Stimulated activated CD8-positive, alpha-beta memory T cell treated with anti-CD3 and anti-CD28 coated beads, Interleukin-4, amount 100 ng/mL, for 48 hours (primary cell): ENCODE measurements around the gene KCNJ6.

Experiments
- DNase-seq: peaks from one replicate; pipeline ENCODE4 v3.0.0-alpha.2; 2020

Gene KCNJ6

GRCh38 chr21:37808261-37808660, 108.0 kb downstream of the KCNJ6 start:
- DNase-seq = no peak

- no peak for DNase-seq
Observed at GRCh38 chr21:37805266-37805665, 111.0 kb downstream of the KCNJ6 start.

- DNase-seq = no peak
Observed at GRCh38 chr21:37804001-37804400, 112.3 kb downstream of the KCNJ6 start.

GRCh38 chr21:37803101-37803651, 113.1 kb downstream of the KCNJ6 start:
- no peak for DNase-seq

DNA sequence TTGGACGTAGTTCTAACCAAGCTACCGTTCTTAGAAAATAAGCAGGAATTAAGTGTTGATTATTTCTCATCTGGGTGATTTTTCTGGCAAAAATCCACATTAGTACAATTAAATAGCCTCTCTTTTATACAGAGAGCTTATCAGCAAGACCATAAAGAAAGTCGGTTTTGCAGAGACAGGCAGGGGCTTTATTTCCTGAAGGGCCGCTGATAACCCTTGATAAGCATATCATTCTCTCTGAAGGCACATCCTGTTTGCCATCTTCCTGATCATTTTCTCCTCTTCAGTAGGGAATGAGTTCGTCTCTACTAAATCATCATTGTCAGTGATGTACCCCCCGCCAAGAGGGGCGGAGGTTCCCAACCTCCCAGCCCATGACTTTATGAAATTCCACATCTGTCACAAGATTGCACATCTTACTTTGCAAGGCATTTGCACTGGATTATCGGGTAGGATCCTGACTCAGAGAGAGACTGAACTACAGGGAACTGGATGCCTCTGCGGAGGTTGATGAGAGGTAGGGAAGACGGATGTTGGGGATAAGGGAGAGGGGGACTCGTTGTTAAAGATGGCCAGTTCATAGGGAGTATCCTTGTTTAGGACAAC, 115.7 kb downstream of the KCNJ6 start:
- no peak for DNase-seq

GRCh38 chr21:37800057-37800455, 116.2 kb downstream of the KCNJ6 start:
- no peak for DNase-seq

DNA sequence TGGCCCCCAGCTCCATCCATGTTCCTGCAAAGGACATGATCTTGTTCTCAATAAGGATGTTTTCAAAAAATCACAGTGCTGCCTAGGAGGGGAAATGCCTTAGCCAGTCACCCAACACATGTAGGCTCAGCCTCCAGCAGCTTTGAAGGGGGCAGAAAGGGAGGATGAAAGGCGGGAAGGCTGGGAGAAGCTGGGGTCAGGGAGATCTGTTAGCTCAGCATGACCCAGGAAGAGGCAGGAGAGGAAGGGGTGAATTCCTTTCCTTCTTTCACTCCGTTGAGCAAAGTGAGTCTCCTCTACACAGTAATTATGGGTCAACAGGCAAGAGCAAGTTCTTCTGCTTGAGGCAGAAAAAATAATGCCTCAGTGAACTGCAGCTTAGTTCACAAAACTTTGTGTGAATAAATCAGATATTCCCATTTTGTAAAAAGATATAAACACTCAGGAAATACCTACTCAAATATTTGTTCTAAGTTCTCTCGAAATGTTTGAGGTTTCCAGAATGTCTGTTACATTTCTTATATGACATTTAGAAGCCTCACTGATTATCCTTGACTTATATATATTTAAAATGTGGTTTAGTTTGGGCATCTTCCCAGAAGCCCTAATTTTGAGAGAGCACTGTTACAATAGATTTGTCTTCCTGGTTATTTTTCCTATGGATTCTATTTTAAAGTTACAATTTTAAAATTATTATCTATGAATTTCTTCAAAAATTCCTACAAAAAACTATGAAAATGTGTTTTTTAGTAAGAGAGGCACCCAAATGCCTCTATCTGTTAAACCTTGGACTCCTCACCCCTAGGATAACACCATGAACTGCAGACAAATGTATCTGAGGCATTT, 116.8 kb downstream of the KCNJ6 start:
- DNase-seq = no peak

DNA sequence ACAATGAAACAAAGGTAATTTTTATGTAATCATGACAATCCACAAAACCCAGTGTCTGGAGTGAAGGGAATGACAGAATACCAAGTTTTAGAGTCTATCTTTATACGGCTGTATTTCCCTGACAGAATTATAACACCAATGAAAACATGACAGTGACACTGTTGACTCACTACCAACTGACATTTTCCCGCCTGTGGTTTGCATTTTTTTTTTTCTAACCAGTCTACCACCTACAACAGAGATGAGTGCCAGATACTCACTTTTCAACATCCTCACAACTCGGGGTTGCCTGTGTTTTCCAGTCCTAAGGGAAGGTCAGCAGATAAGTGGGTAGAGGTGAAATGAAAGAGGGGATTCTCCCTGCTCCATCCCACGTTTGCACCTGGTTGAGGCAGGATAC, 118.9 kb downstream of the KCNJ6 start:
- DNase-seq = no peak

DNA sequence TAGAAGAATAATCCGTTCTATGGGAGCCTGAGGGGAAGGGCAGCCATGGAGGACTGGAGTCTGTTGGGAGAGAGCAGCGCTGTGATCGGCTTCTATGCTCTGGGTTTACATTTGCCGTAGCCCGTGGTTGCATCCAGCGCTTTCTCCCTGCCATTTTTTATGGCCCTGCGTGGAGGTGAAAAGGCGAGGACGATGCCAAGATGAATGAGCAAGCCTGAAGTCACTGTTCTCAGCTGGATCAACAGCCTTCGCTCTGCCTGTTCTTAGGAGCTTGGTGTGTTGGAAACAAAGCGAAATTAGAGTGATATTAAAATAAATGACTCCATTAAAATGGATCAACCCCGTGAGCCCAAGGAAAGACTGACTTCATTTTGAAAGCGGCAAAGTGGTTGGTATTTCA, 120.2 kb downstream of the KCNJ6 start:
- DNase-seq = no peak

DNA sequence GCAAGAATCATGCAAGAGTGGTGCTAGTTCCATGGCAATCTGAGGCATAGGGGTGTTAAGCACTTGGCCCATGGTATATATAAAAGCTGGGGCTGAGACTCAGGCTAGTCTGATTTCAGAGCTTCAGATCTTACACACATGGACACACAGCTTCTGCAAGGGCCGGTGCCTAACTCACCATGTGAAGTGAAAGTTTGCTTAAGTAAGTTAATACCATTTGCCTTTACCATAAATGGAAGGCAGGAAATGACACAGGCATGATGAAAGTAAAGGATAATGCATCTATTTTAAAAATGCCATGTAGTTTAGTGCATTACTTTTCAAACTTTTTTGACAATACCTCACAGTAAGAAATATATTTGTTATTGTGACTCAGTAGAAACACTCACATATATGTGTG, 122.6 kb downstream of the KCNJ6 start:
- DNase-seq = no peak

GRCh38 chr21:37792046-37792445, 124.2 kb downstream of the KCNJ6 start:
- no peak for DNase-seq

GRCh38 chr21:37790905-37791304, 125.4 kb downstream of the KCNJ6 start:
- no peak for DNase-seq

- DNase-seq = no peak
Observed at GRCh38 chr21:37788503-37788902, 127.8 kb downstream of the KCNJ6 start.

DNA sequence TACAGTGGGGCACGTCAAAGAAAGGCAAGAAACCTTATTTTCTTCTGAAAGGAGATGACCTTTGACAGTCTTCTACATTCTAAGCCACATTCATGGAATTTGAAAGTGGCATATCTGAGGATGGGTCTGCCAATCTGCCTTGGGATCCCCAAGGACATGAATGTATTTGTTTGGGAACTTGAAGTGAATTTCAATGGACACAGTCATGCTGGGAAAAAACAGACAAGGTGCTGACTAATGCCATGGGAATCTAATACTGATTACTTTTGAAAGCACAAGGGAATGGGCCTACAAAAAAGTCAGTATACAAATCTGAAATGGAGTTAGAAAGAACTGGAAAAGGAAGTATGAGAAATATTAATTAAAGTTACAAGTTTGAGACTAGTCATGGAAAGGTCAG, 128.8 kb downstream of the KCNJ6 start:
- no peak for DNase-seq

GRCh38 chr21:37784591-37785318, 131.5 kb downstream of the KCNJ6 start:
- DNase-seq = no peak

DNA sequence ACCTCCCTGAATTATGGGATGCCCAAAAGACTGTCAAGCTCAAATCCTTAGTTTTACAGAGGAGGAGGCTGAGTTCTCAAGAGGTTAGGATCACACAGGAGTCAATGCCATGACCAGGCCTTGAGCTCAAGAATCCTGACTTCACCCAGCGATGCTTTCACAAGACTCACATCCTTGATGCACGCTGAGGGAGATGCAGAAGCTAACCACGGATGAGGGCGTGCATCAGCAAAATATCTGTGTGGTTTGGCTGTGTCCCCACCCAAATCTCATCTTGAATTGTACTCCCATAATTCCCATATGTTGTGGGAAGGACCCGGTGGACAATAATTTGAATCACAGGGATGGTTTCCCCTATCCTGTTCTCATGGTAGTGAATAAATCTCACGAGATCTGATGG, 133.2 kb downstream of the KCNJ6 start:
- no peak for DNase-seq

- no peak for DNase-seq
Observed at GRCh38 chr21:37780991-37781983, 135.0 kb downstream of the KCNJ6 start.

DNA sequence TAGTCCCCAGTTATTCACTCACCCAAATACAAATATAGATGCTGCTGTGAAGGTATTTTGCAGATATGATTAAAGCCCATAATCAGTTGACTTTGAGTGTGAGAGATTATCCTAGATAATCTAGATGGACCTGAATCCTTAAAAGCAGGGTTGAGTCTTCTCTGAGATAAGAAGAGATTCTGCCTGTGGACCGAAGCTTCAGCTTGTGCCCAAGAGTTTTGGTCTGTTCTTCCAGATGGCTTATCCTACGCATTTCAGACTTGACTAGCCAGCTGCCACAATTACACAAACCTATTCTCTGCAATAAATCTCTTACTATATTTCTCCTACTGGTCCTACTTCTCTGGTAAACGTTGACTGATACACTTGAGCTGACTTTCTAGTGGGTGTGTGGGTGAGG, 145.1 kb downstream of the KCNJ6 start:
- no peak for DNase-seq

DNA sequence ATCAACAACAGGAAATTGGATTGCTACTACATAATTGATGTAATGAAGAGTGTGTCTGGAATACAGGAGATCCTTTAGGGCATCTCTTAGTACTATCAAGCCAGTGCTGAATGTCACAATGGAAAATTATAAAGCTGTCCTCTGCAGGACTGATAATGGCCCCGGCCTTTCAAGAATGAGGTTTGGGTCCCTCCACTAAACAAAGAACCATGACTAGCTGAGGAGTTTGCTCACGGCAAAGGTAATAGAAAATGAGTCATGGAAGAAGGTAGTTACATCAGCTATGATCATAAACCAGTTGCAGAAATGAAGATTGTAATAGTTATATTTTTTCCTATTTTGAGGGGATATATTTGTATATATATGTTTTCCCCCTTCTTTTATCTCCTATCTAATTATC, 145.8 kb downstream of the KCNJ6 start:
- no peak for DNase-seq

- no peak for DNase-seq
Observed at GRCh38 chr21:37769656-37770055, 146.6 kb downstream of the KCNJ6 start.

DNA sequence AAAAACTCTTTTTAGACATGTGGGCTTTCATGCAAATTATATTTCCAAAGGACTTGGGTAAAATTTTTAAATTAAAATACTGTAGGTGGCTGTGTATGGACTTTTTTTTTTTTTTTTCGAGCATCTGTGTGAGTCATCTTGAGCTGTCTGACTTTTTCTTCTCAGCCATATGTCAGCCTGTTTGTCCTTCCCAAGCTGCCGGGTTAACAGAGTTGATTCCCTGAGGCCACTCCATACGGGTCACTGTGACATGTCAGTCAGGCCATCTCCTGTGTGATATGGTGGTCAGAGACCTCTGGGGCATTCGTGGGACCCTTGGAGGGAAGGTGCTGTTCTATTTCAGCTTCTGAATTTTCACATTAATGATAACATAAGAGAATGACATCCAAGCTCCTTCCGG, 148.3 kb downstream of the KCNJ6 start:
- no peak for DNase-seq

- no peak for DNase-seq
Observed at GRCh38 chr21:37766129-37766528, 150.1 kb downstream of the KCNJ6 start.
